ENCODE data around the gene SLC50A1. TPM values are rescaled to one million over a fixed set of nuclear protein-coding genes. Genes with fewer than 3 reads are reported as not detected.

Gene SLC50A1
- polyA plus RNA-seq, 2 of the 4 experiments (the other 2 are of a cell fraction), result 28.2 to 39.4 TPM

DNA sequence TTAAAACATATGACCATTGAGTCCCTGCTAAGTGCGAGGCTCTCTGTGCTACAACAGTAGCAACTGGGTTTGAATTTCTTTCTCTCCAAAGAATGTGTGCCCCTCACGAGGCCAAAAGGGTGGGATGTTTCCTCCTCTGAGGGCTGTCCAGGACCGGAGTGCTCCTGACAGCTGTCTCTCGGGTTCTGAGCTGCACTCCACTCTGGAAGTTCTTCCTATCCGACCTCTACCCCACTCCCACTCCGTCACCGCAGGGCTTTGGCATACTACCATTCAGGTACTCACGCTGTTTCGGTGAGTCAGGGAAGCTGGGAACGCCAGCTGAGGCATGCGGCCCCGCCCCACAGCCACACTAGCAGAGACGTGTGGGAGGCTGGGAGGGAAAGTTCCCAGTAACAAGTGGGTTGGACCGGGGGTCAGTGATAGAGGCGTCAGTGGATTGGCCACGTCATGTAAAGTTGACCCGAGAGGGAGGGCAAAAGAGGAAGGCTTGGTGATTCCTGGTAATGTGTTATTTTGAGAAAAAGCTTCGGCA lies 705 bp upstream of the SLC50A1 start (continued):
- TF ChIP-seq HOXB13 (CRISPR knock-in tag; IDR thresholded peaks at IDR 0.05; ENCODE audit: low read depth), result no peak
- TF ChIP-seq HOXA7 (CRISPR knock-in tag; IDR thresholded peaks at IDR 0.05), result no peak
- TF ChIP-seq RNF2 (IDR thresholded peaks at IDR 0.05; ENCODE audit: borderline replicate concordance, low read depth), result no peak
- TF ChIP-seq, protein P1, sequence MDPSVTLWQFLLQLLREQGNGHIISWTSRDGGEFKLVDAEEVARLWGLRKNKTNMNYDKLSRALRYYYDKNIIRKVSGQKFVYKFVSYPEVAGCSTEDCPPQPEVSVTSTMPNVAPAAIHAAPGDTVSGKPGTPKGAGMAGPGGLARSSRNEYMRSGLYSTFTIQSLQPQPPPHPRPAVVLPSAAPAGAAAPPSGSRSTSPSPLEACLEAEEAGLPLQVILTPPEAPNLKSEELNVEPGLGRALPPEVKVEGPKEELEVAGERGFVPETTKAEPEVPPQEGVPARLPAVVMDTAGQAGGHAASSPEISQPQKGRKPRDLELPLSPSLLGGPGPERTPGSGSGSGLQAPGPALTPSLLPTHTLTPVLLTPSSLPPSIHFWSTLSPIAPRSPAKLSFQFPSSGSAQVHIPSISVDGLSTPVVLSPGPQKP (IDR thresholded peaks at IDR 0.05; ENCODE audit: low read depth, low read length), result no peak
- TF ChIP-seq JUN (IDR thresholded peaks at IDR 0.05), result no peak
- no peak for TF ChIP-seq KDM5A (IDR thresholded peaks at IDR 0.05)
- TF ChIP-seq GATA3 (IDR thresholded peaks at IDR 0.05; ENCODE audit: borderline replicate concordance), result peak; percentile 21; the same call in 1 of the 2 replicates
- TF ChIP-seq, protein P2, sequence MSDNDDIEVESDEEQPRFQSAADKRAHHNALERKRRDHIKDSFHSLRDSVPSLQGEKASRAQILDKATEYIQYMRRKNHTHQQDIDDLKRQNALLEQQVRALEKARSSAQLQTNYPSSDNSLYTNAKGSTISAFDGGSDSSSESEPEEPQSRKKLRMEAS (IDR thresholded peaks at IDR 0.05), result peak; percentile 70
- TF ChIP-seq FOSB (CRISPR knock-in tag; IDR thresholded peaks at IDR 0.05), result no peak
- TF ChIP-seq JUNB (IDR thresholded peaks at IDR 0.05), result no peak
- TF ChIP-seq MAZ (IDR thresholded peaks at IDR 0.05; ENCODE audit: borderline replicate concordance, low read depth, low read length), result 0 out of 2 replicates have a peak, but pooled peaks have one; percentile 0
- TF ChIP-seq, protein P3, sequence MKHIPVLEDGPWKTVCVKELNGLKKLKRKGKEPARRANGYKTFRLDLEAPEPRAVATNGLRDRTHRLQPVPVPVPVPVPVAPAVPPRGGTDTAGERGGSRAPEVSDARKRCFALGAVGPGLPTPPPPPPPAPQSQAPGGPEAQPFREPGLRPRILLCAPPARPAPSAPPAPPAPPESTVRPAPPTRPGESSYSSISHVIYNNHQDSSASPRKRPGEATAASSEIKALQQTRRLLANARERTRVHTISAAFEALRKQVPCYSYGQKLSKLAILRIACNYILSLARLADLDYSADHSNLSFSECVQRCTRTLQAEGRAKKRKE (CRISPR knock-in tag; IDR thresholded peaks at IDR 0.05; ENCODE audit: low read depth), result no peak
- TF ChIP-seq POLR2A (IDR thresholded peaks at IDR 0.05; ENCODE audit: low read length), result peak; percentile 13; the same call in 1 of the 2 replicates
- no peak for TF ChIP-seq NFE2L2 (conservative IDR thresholded peaks at IDR 0.05; ENCODE audit: low read length)
- no peak for TF ChIP-seq HDAC2 (IDR thresholded peaks at IDR 0.05)
- no peak for TF ChIP-seq EHF (CRISPR knock-in tag; IDR thresholded peaks at IDR 0.05)
- TF ChIP-seq SREBF2 (IDR thresholded peaks at IDR 0.05), result no peak
- TF ChIP-seq, protein P4, sequence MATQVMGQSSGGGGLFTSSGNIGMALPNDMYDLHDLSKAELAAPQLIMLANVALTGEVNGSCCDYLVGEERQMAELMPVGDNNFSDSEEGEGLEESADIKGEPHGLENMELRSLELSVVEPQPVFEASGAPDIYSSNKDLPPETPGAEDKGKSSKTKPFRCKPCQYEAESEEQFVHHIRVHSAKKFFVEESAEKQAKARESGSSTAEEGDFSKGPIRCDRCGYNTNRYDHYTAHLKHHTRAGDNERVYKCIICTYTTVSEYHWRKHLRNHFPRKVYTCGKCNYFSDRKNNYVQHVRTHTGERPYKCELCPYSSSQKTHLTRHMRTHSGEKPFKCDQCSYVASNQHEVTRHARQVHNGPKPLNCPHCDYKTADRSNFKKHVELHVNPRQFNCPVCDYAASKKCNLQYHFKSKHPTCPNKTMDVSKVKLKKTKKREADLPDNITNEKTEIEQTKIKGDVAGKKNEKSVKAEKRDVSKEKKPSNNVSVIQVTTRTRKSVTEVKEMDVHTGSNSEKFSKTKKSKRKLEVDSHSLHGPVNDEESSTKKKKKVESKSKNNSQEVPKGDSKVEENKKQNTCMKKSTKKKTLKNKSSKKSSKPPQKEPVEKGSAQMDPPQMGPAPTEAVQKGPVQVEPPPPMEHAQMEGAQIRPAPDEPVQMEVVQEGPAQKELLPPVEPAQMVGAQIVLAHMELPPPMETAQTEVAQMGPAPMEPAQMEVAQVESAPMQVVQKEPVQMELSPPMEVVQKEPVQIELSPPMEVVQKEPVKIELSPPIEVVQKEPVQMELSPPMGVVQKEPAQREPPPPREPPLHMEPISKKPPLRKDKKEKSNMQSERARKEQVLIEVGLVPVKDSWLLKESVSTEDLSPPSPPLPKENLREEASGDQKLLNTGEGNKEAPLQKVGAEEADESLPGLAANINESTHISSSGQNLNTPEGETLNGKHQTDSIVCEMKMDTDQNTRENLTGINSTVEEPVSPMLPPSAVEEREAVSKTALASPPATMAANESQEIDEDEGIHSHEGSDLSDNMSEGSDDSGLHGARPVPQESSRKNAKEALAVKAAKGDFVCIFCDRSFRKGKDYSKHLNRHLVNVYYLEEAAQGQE (IDR thresholded peaks at IDR 0.05), result no peak
- TF ChIP-seq MYC (IDR thresholded peaks at IDR 0.05; ENCODE audit: borderline replicate concordance, low read length), result no peak; the same call in 1 of the 2 replicates

DNA sequence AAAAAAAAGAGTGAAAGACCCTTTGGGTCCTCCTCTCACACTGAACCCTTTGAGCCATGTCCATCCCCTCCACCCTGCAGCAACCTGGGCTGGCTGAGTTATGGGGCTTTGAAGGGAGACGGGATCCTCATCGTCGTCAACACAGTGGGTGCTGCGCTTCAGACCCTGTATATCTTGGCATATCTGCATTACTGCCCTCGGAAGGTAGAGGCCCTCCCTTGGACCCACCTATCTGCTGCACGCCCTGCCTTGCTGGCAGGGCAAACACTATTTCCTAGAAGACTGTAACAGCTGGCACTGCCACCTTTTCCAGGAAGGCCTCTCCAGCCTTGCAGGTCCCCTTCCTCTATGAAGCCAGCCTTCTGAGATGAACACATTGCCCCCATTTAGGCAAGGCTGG lies 1.1 kb downstream of the SLC50A1 start:
- TF ChIP-seq NPAS2 (CRISPR knock-in tag; IDR thresholded peaks at IDR 0.05; ENCODE audit: borderline replicate concordance) (no peak), NR3C1 (IDR thresholded peaks at IDR 0.05) (no peak), CEBPB (IDR thresholded peaks at IDR 0.05) (no peak), BHLHE40 (IDR thresholded peaks at IDR 0.05; ENCODE audit: low read depth, low read length) (no peak), HOXB5 (CRISPR knock-in tag; IDR thresholded peaks at IDR 0.05) (no peak), FOSB (CRISPR knock-in tag; IDR thresholded peaks at IDR 0.05) (no peak), ZFP36 (IDR thresholded peaks at IDR 0.05; ENCODE audit: borderline replicate concordance, partially characterized antibody) (no peak), EHF (CRISPR knock-in tag; IDR thresholded peaks at IDR 0.05) (no peak), FOXS1 (CRISPR knock-in tag; IDR thresholded peaks at IDR 0.05) (no peak)
- TF ChIP-seq, protein P5, sequence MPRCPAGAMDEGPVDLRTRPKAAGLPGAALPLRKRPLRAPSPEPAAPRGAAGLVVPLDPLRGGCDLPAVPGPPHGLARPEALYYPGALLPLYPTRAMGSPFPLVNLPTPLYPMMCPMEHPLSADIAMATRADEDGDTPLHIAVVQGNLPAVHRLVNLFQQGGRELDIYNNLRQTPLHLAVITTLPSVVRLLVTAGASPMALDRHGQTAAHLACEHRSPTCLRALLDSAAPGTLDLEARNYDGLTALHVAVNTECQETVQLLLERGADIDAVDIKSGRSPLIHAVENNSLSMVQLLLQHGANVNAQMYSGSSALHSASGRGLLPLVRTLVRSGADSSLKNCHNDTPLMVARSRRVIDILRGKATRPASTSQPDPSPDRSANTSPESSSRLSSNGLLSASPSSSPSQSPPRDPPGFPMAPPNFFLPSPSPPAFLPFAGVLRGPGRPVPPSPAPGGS (IDR thresholded peaks at IDR 0.05), result no peak
- TF ChIP-seq, protein P2 (IDR thresholded peaks at IDR 0.05), result no peak
- CTCF ChIA-PET, result interaction anchor here (0.6 to 19.7 kb wide), 8 partner anchors 20 to 92 kb away, joined by 3 to 309 read pairs (median 4); partner anchors contain the start of gene KRTCAP2
- 85% methylated on average over 6 of the region's 6 CpGs for WGBS (ENCODE audit: missing lambda C conversion rate)
- POLR2A ChIA-PET, result interaction anchor here (0.7 kb wide), 1 partner anchor 29 kb away, joined by 4 read pairs; no protein-coding TSS in a partner anchor
- Histone ChIP-seq H3K4me3 (peak overlapping the region; percentile 60; the same call in 2 of the 3 replicates), H3K4me2 (peak overlapping the region; percentile 82), H3K4me1 (peaks cover 31% of the 10 kb centered on the region), H3K27ac (peak overlapping the region in 1 of 2 experiments; percentile 90; a peak in 3 of 6 replicates), H3K9me3 (no peaks in the 10 kb centered on the region)
- DNase-seq (ENCODE audit: low read depth in 1 of 2, low spot score in 1 of 2), result no peak
- FAIRE-seq, result no peak
- no peak for ATAC-seq

Measured in A549 (cell line).